Kidney epithelial cell (primary cell): ENCODE results near the gene RYR3. TPM values are rescaled to one million over a fixed set of nuclear protein-coding genes. Genes with fewer than 3 reads are reported as not detected.

ENCODE experiments used
- DNase-seq: peaks from one replicate; pipeline ENCODE4 v3.0.0-alpha.2; 2010; ENCODE audit warnings: low read depth
- H3K27me3 ChIP-seq: 2 replicates; pipeline ENCODE4 v1.6.0; 2011; ENCODE audit warnings: low read length; ENCODE audit not compliant: control insufficient read depth, insufficient read depth
- H3K36me3 ChIP-seq: 2 replicates; pipeline ENCODE4 v1.5.1; 2011; ENCODE audit warnings: low read length; ENCODE audit not compliant: control insufficient read depth, insufficient read depth
- H3K4me3 ChIP-seq: 2 replicates; pipeline ENCODE4 v1.5.1; 2011; ENCODE audit warnings: low read depth, mild to moderate bottlenecking, control low read depth, low read length
- CTCF ChIP-seq: IDR thresholded peaks from 2 replicates; pipeline ENCODE4 v1.5.1; 2011; ENCODE audit warnings: mild to moderate bottlenecking, moderate library complexity, low read length, control low read depth, inconsistent platforms; ENCODE audit not compliant: insufficient read depth, poor library complexity, severe bottlenecking
- total RNA-seq: library from RNA; depleted of rRNA; stranded (reverse); fragments of >200 nt; gene quantifications from 2 replicates; pipeline ENCODE4 v1.2.3, GENCODE V29; 2015

RYR3 gene
- total RNA-seq, 1 donor from 2014 or later: 0.50 TPM

GRCh38 chr15:33872416-33873106, 561.8 kb downstream of the RYR3 start:
- no peak for DNase-seq
- no peaks in the 10 kb centered on the region for H3K36me3 ChIP-seq
- no peak overlapping the region for H3K4me3 ChIP-seq
- TF ChIP-seq CTCF: no peak
- no peaks in the 10 kb centered on the region for H3K27me3 ChIP-seq

- Histone ChIP-seq H3K4me3 (no peak overlapping the region), H3K36me3 (no peaks in the 10 kb centered on the region), H3K27me3 (no peaks in the 10 kb centered on the region)
- TF ChIP-seq CTCF: no peak
- no peak for DNase-seq
These were observed 563.4 kb downstream of the RYR3 start for GRCh38 chr15:33874156-33874555.

GRCh38 chr15:33882921-33883320, 572.2 kb downstream of the RYR3 start:
- TF ChIP-seq CTCF: no peak
- DNase-seq: no peak

GRCh38 chr15:33888176-33888575, 577.4 kb downstream of the RYR3 start:
- no peak for DNase-seq
- Histone ChIP-seq H3K27me3 (no peaks in the 10 kb centered on the region), H3K4me3 (no peak overlapping the region), H3K36me3 (no peaks in the 10 kb centered on the region)
- TF ChIP-seq CTCF: no peak

More at GRCh38 chr15:33882921-33883320, 572.2 kb downstream of the RYR3 start:
- H3K36me3 ChIP-seq: no peaks in the 10 kb centered on the region
- no peak overlapping the region for H3K4me3 ChIP-seq
- no peaks in the 10 kb centered on the region for H3K27me3 ChIP-seq

GRCh38 chr15:33894193-33894592, 583.4 kb downstream of the RYR3 start:
- no peaks in the 10 kb centered on the region for H3K27me3 ChIP-seq
- no peak for DNase-seq
- no peak overlapping the region for H3K4me3 ChIP-seq
- TF ChIP-seq CTCF: no peak
- no peaks in the 10 kb centered on the region for H3K36me3 ChIP-seq

- Histone ChIP-seq H3K27me3 (no peaks in the 10 kb centered on the region), H3K4me3 (no peak overlapping the region), H3K36me3 (no peaks in the 10 kb centered on the region)
- DNase-seq: no peak
- no peak for TF ChIP-seq CTCF
These were observed 591.3 kb downstream of the RYR3 start for GRCh38 chr15:33902043-33902442.
